Left lung (tissue), 10 donors: ENCODE measurements around the gene NRARP. TPM values are rescaled to one million over a fixed set of nuclear protein-coding genes. Genes with fewer than 3 reads are reported as not detected.
A peak's percentile ranks its signal among the peaks of the same experiment; 100 is the strongest.

ENCODE experiments used
- ATAC-seq: fragments of 200-7000 bp; cut with Tn5 transposase; one replicate; pipeline ENCODE4 v1.9.1; 2020; ENCODE audit warnings: moderate library complexity
- DNase-seq, 4 donors: peaks; one replicate each; pipeline ENCODE4 v3.0.0-alpha.2; 2013 to 2020
- H3K27ac ChIP-seq, 2 donors: fragments of 200-600 bp; sonication (generic) in 1 of 2; one replicate each; pipeline versions ENCODE4 v1.5.0 to v1.8.0; 2020 to 2021
- H3K27me3 ChIP-seq, 2 donors: fragments of 200-600 bp; sonication (generic) in 1 of 2; one replicate each; pipeline versions ENCODE4 v1.5.0 to v1.8.0; 2020 to 2021
- H3K36me3 ChIP-seq, 2 donors: fragments of 200-600 bp; sonication (generic) in 1 of 2; one replicate each; pipeline versions ENCODE4 v1.5.0 to v1.8.0; 2020 to 2021
- H3K4me1 ChIP-seq, 2 donors: fragments of 200-600 bp; one replicate each; pipeline ENCODE4 v1.8.0; 2021
- H3K4me3 ChIP-seq, 2 donors: fragments of 200-600 bp; sonication (generic) in 1 of 2; one replicate each; pipeline versions ENCODE4 v1.5.0 to v1.8.0; 2020 to 2021; ENCODE audit warnings: mild to moderate bottlenecking in 1 of 2
- H3K9me3 ChIP-seq, 2 donors: fragments of 200-600 bp; sonication (generic) in 1 of 2; one replicate each; pipeline versions ENCODE4 v1.5.0 to v1.8.0; 2020 to 2021
- CTCF ChIP-seq, 2 donors: fragments of 200-600 bp; sonication (generic) in 1 of 2; IDR thresholded peaks; one replicate each; pipeline versions ENCODE4 v1.5.0 to v1.8.0; 2021; ENCODE audit warnings: antibody characterized with exemption in 2 of 2
- intact Hi-C, 2 donors: fragments of 100-400 bp; cut with DNase I; formaldehyde crosslinking; loops; one replicate each; pipeline versions ENCODE4 v1.11.2 to v1.14.2; 2022
- polyA plus RNA-seq, 6 donors: library from polyadenylated mRNA; unstranded; fragments of 120-200 nt; gene quantifications; one replicate each; pipeline ENCODE4 v1.2.1, GENCODE V29; 2013; ENCODE audit not compliant: insufficient read length in 6 of 6
- total RNA-seq, 2 donors: library from RNA; stranded (reverse); fragmentation: NEBNext Ultra II Directional; extraction: Animal tissue kit (Norgen Biotek cat#: 25700); gene quantifications; one replicate each; pipeline ENCODE4 v1.2.1, GENCODE V29; 2021
- donor health status: DM: no; HTN: yes; CAD: no.
- donor health status: DM: no; HTN: no; CAD: no.

NRARP gene
- total and polyA plus RNA-seq, 8 donors, result 7.0 to 15.2 (median 9.7) TPM

GRCh38 chr9:137296670-137297664 is 5.1 kb downstream of the NRARP start:
- no peak for TF ChIP-seq CTCF (IDR thresholded peaks at IDR 0.05)
- peaks cover 16 to 87% of the 10 kb centered on the region in 2 donors for H3K27me3 ChIP-seq
- peaks cover 0 to 3% of the 10 kb centered on the region in 2 donors for H3K9me3 ChIP-seq
- no peaks in the 10 kb centered on the region for H3K36me3 ChIP-seq
- peak overlapping the region; percentile 77 to 85 for H3K27ac ChIP-seq
- intact Hi-C loops, result no loop called here
- no peak for ATAC-seq
- H3K4me3 ChIP-seq, result peak overlapping the region in 1 of 2 donors; percentile 44
- peaks cover 5 to 55% of the 10 kb centered on the region in 2 donors for H3K4me1 ChIP-seq
- DNase-seq, result no peak

- peak overlapping the region; percentile 77 to 85 for H3K27ac ChIP-seq
- no peaks in the 10 kb centered on the region for H3K36me3 ChIP-seq
- ATAC-seq (no peak), DNase-seq (no peak)
- intact Hi-C loops, result no loop called here
- peaks cover 0 to 3% of the 10 kb centered on the region in 2 donors for H3K9me3 ChIP-seq
- peaks cover 5 to 49% of the 10 kb centered on the region in 2 donors for H3K4me1 ChIP-seq
- H3K27me3 ChIP-seq, result peaks cover 16 to 80% of the 10 kb centered on the region in 2 donors
- no peak for TF ChIP-seq CTCF (IDR thresholded peaks at IDR 0.05)
- peak overlapping the region; percentile 15 to 44 for H3K4me3 ChIP-seq
Observed at GRCh38 chr9:137295849-137296669, 6.0 kb downstream of the NRARP start.

GRCh38 chr9:137295238-137295811 is 6.7 kb downstream of the NRARP start:
- peak overlapping the region; percentile 77 to 85 for H3K27ac ChIP-seq
- peak in 1 of 2 donors; percentile 60 for TF ChIP-seq CTCF (IDR thresholded peaks at IDR 0.05)
- intact Hi-C loops, result no loop called here
- H3K4me1 ChIP-seq, result peaks cover 5 to 41% of the 10 kb centered on the region in 2 donors
- peaks cover 16 to 73% of the 10 kb centered on the region in 2 donors for H3K27me3 ChIP-seq
- peak; percentile 70 for ATAC-seq
- no peak for DNase-seq
- H3K4me3 ChIP-seq, result peak overlapping the region in 1 of 2 donors; percentile 44
- no peaks in the 10 kb centered on the region for H3K36me3 ChIP-seq
- H3K9me3 ChIP-seq, result peaks cover 0 to 3% of the 10 kb centered on the region in 2 donors

GRCh38 chr9:137294681-137295237 is 7.3 kb downstream of the NRARP start:
- Histone ChIP-seq H3K27ac (peak overlapping the region; percentile 45 to 70), H3K9me3 (peaks cover 0 to 3% of the 10 kb centered on the region in 2 donors), H3K36me3 (no peaks in the 10 kb centered on the region), H3K27me3 (peaks cover 11 to 67% of the 10 kb centered on the region in 2 donors), H3K4me3 (peak overlapping the region in 1 of 2 donors; percentile 44), H3K4me1 (peaks cover 5 to 36% of the 10 kb centered on the region in 2 donors)
- intact Hi-C loops, result no loop called here
- no peak for TF ChIP-seq CTCF (IDR thresholded peaks at IDR 0.05)
- DNase-seq (no peak), ATAC-seq (peak; percentile 11)
